Hematopoietic multipotent progenitor cell (in vitro differentiated cells): ENCODE measurements around the gene TAGAP. TPM values are rescaled to one million over a fixed set of nuclear protein-coding genes. Genes with fewer than 3 reads are reported as not detected.
"Not testable (repeated sequence)": the region's sequence is repeated elsewhere in the genome, so short reads cannot be mapped to it uniquely, and the experiment has no call there.

ENCODE experiments used
- DNase-seq, 3 donors: peaks; one replicate each; pipeline ENCODE4 v3.0.0-alpha.2; 2011 to 2015; ENCODE audit warnings: low read depth in 2 of 3, low spot score in 2 of 3
- total RNA-seq: library from RNA; depleted of rRNA; stranded (reverse); fragments of >200 nt; gene quantifications from one replicate; pipeline ENCODE4 v1.2.3, GENCODE V29; 2012

Gene TAGAP
- total RNA-seq, 1 donor = 67.3 TPM

- no peak for DNase-seq
Observed at GRCh38 chr6:159017757-159018559, 26.8 kb downstream of the TAGAP start.

- DNase-seq = no peak
Observed at GRCh38 chr6:159014406-159014805, 30.4 kb downstream of the TAGAP start.

GRCh38 chr6:159013229-159013628 lies 31.6 kb downstream of the TAGAP start:
- peak in 1 of 3 donors; percentile 33 for DNase-seq

GRCh38 chr6:159012201-159012600 lies 32.6 kb downstream of the TAGAP start:
- DNase-seq = no peak

- not testable (repeated sequence) for DNase-seq
Observed at GRCh38 chr6:159010037-159010612, 34.7 kb downstream of the TAGAP start.

GRCh38 chr6:159008656-159009288 lies 36.0 kb downstream of the TAGAP start:
- peak; percentile 36 to 70 (median 48) for DNase-seq

- no peak for DNase-seq
Observed at GRCh38 chr6:159007510-159007909, 37.3 kb downstream of the TAGAP start.

GRCh38 chr6:159005436-159005835 lies 39.4 kb downstream of the TAGAP start:
- no peak for DNase-seq

- DNase-seq = no peak
Observed at GRCh38 chr6:159004592-159004991, 40.2 kb downstream of the TAGAP start.

- DNase-seq = no peak
Observed at GRCh38 chr6:159002432-159003155, 42.2 kb downstream of the TAGAP start.

- DNase-seq = peak; percentile 67 to 82 (median 78)
Observed at GRCh38 chr6:158999666-159000403, 45.0 kb downstream of the TAGAP start, which contains the start of gene RSPH3. TSS of gene RSPH3 (minus strand) at chr6:159000202. CDS start at chr6:158999550, 652 bp downstream.

- no peak for DNase-seq
Observed at GRCh38 chr6:158999154-158999665, 45.6 kb downstream of the TAGAP start.

- DNase-seq = no peak
Observed at GRCh38 chr6:158996856-158997255, 47.9 kb downstream of the TAGAP start.

GRCh38 chr6:158993639-158994038 lies 51.2 kb downstream of the TAGAP start:
- DNase-seq = no peak

- no peak for DNase-seq
Observed at GRCh38 chr6:158991017-158991723, 53.6 kb downstream of the TAGAP start.

GRCh38 chr6:158989711-158990110 lies 55.1 kb downstream of the TAGAP start:
- DNase-seq = not testable (repeated sequence)

GRCh38 chr6:158988477-158988876 lies 56.3 kb downstream of the TAGAP start:
- no peak for DNase-seq

- no peak for DNase-seq
Observed at GRCh38 chr6:158987657-158988056, 57.1 kb downstream of the TAGAP start.
